HepG2 (cell line): ENCODE measurements around the gene ESYT2. TPM values are rescaled to one million over a fixed set of nuclear protein-coding genes. Genes with fewer than 3 reads are reported as not detected.

Source experiments
- ATAC-seq: fragments of 200-7000 bp; cut with Tn5 transposase; 3 replicates; pipeline ENCODE4 v1.9.1; 2020; ENCODE audit warnings: mild to moderate bottlenecking, moderate library complexity
- BruUV-seq: library from RNA; stranded (reverse); fragments of 400-500 nt; replicated peaks from 2 replicates; lab custom pipeline; 2021; lab: Mats Ljungman, UMichigan
- CTCF ChIA-PET: fragments of 300-600 bp; formaldehyde crosslinking; extraction: SDS; loops from one replicate; lab custom pipeline; 2021; ENCODE audit warnings: low total read pairs, inconsistent platforms, low intra/inter-chr PET ratio; lab: Yijun Ruan, JAX
- POLR2A ChIA-PET: fragments of 350-600 bp; sonication (Branson Sonifier 250); formaldehyde crosslinking; loops from one replicate; lab custom pipeline; 2020; ENCODE audit warnings: antibody characterized with exemption, inconsistent platforms; lab: Yijun Ruan, JAX
- DNase-seq: peaks from one replicate; pipeline ENCODE4 v3.0.0-alpha.2; 2015; ENCODE audit warnings: low spot score
- FAIRE-seq: peaks from 3 replicates; lab custom pipeline; 2011; peaks lifted over from hg19 to GRCh38; lab: Jason Lieb, UNC
- H2AFZ ChIP-seq: one replicate; pipeline ENCODE4 v1.6.1; 2011; ENCODE audit warnings: low read length, inconsistent platforms
- H3K27ac ChIP-seq: fragments of 300-600 bp; 3 replicates; pipeline ENCODE4 v1.8.0; 2011; ENCODE audit warnings: mixed run types, mild to moderate bottlenecking, mixed read lengths, low read length, inconsistent platforms; ENCODE audit not compliant: insufficient read depth; ENCODE audit errors: extremely low read length
- H3K27me3 ChIP-seq, 2 experiments: fragments of 200-600 bp in 1 of 2; 2 replicates in 1 of 2; 3 replicates in 1 of 2; pipeline versions ENCODE4 v1.6.0 to v1.8.0; 2011; ENCODE audit warnings: low read length in 2 of 2, mild to moderate bottlenecking in 2 of 2, moderate library complexity in 2 of 2, inconsistent platforms in 1 of 2; ENCODE audit not compliant: insufficient read depth in 2 of 2, control insufficient read depth in 1 of 2
- H3K36me3 ChIP-seq, 2 experiments: fragments of 200-600 bp in 1 of 2; replicated peaks in 1 of 2; 2 replicates in 1 of 2; 3 replicates in 1 of 2; pipeline versions ENCODE4 v1.5.1 to v1.8.0; 2011; ENCODE audit warnings: low read length in 2 of 2, inconsistent platforms in 1 of 2; ENCODE audit not compliant: insufficient read depth in 2 of 2, control insufficient read depth in 1 of 2
- H3K4me1 ChIP-seq: 2 replicates; pipeline ENCODE4 v1.5.1; 2012; ENCODE audit warnings: low read length, inconsistent platforms; ENCODE audit not compliant: insufficient read depth
- H3K4me2 ChIP-seq: 2 replicates; pipeline ENCODE4 v1.6.0; 2011; ENCODE audit warnings: low read depth, low read length, inconsistent platforms
- H3K4me3 ChIP-seq, 3 experiments: fragments of 200-600 bp in 1 of 3; sonication (generic), shearing (Covaris generic) in 1 of 3; replicated peaks in 1 of 3; 2 replicates each; pipeline ENCODE4 v1.5.1; 2011 to 2016; ENCODE audit warnings: low read length in 3 of 3, inconsistent platforms in 2 of 3, low read depth in 2 of 3, mild to moderate bottlenecking in 2 of 3, control low read depth in 1 of 3, mixed read lengths in 1 of 3; ENCODE audit not compliant: insufficient read depth in 1 of 3
- H3K79me2 ChIP-seq: one replicate; pipeline ENCODE4 v1.6.1; 2011; ENCODE audit warnings: low read length, inconsistent platforms; ENCODE audit not compliant: insufficient read depth
- H3K9ac ChIP-seq: 2 replicates; pipeline ENCODE4 v1.6.0; 2011; ENCODE audit warnings: mild to moderate bottlenecking, low read depth, low read length, inconsistent platforms; ENCODE audit not compliant: insufficient read depth
- H3K9me3 ChIP-seq: 2 replicates; pipeline ENCODE4 v1.5.1; 2012; ENCODE audit warnings: mild to moderate bottlenecking, low read length
- H4K20me1 ChIP-seq: 2 replicates; pipeline ENCODE4 v1.6.0; 2011; ENCODE audit warnings: inconsistent platforms, mild to moderate bottlenecking, low read length, moderate library complexity; ENCODE audit not compliant: insufficient read depth
- CEBPZ ChIP-seq: IDR thresholded peaks from 2 replicates; pipeline ENCODE4 v1.6.1; 2012; ENCODE audit warnings: low read length, improper control_type of control experiment
- FOXA1 ChIP-seq, 2 experiments: fragments of 450-650 bp in 1 of 2; sonication (generic) in 1 of 2; formaldehyde crosslinking in 1 of 2; IDR thresholded peaks; 2 replicates each; pipeline versions ENCODE4 v1.4.0 to v1.6.1; 2016 to 2020; ENCODE audit warnings: missing genetic modification reagents in 1 of 2
- KIAA2018 ChIP-seq: sonication (generic); formaldehyde crosslinking; IDR thresholded peaks from 2 replicates; pipeline ENCODE4 v1.5.0; 2020; ENCODE audit warnings: mild to moderate bottlenecking, missing genetic modification reagents, borderline replicate concordance
- PAXIP1 ChIP-seq: sonication (generic); formaldehyde crosslinking; conservative IDR thresholded peaks from 2 replicates; pipeline ENCODE4 v1.4.0; 2020; ENCODE audit warnings: mild to moderate bottlenecking, missing genetic modification reagents, moderate library complexity
- ZNF234 ChIP-seq: sonication (generic); formaldehyde crosslinking; conservative IDR thresholded peaks from 2 replicates; pipeline ENCODE4 v1.5.1; 2020; ENCODE audit warnings: mild to moderate bottlenecking, missing genetic modification reagents
- ZNF550 ChIP-seq: sonication (generic); formaldehyde crosslinking; IDR thresholded peaks from 2 replicates; pipeline ENCODE4 v1.4.0; 2020; ENCODE audit warnings: mild to moderate bottlenecking, missing genetic modification reagents, borderline replicate concordance
- ZNF569 ChIP-seq: sonication (generic); formaldehyde crosslinking; IDR thresholded peaks from 2 replicates; pipeline ENCODE4 v1.5.0; 2020; ENCODE audit warnings: mild to moderate bottlenecking, missing genetic modification reagents, moderate library complexity, borderline replicate concordance
- WGBS: methylation state at CpG from one replicate; pipeline ENCODE4 v1.1.6; 2017; ENCODE audit warnings: low lambda C conversion rate; 5-methylcytosine and 5-hydroxymethylcytosine counted together
- in situ Hi-C: cut with HindIII; loops from 2 replicates; pipeline ENCODE4 v1.10.0; 2017; ENCODE audit warnings: low pct_unique_long_range_greater_than_20kb; ENCODE audit not compliant: extremely low pct_ligation_motif_present
- intact Hi-C: fragments of 100-400 bp; cut with micrococcal nuclease; formaldehyde crosslinking; loops from one replicate; pipeline ENCODE4 v1.10.0; 2022; ENCODE audit not compliant: unreplicated experiment
- polyA plus RNA-seq, 8 experiments: library from polyadenylated mRNA; depleted of rRNA in 3 of 8; stranded (reverse) in 7 of 8; unstranded in 1 of 8; fragments of >200 nt; fragmentation: Illumina TruSeq in 4 of 8; extraction: Trizol in 4 of 8; gene quantifications; 2 replicates each; pipeline versions ENCODE4 v1.2.1 to v1.2.3, GENCODE V29; 2011 to 2016; ENCODE audit warnings: low read depth in 4 of 8, missing spikeins in 1 of 8, mixed read lengths in 1 of 8; ENCODE audit not compliant: insufficient read depth in 1 of 8
- total RNA-seq, 5 experiments: library from RNA; depleted of rRNA; stranded (reverse); fragments of >200 nt; fragmentation: Illumina TruSeq; extraction: Trizol; gene quantifications; 2 replicates each; pipeline ENCODE4 v1.2.3, GENCODE V29; 2016; ENCODE audit warnings: low read depth in 1 of 5

ESYT2 gene
- total and polyA plus RNA-seq, 2 of the 13 experiments (the other 11 are each of a cell fraction or from before 2014, with no cell fraction given): 28.5 to 37.3 TPM

- Histone ChIP-seq H3K4me2 (no peak overlapping the region), H3K79me2 (peaks cover 14% of the 10 kb centered on the region), H4K20me1 (no peaks in the 10 kb centered on the region), H3K27ac (no peak overlapping the region), H2AFZ (no peak overlapping the region), H3K4me3 (no peak overlapping the region), H3K4me1 (no peaks in the 10 kb centered on the region), H3K9me3 (no peaks in the 10 kb centered on the region), H3K27me3 (no peaks in the 10 kb centered on the region), H3K36me3 (peaks cover 14 to 50% of the 10 kb centered on the region in 2 experiments), H3K9ac (no peak overlapping the region)
- FAIRE-seq: no peak
- CTCF ChIA-PET: no interaction called here
- WGBS: 62% methylated on average over 3 of the region's 3 CpGs
- intact Hi-C loops (no loop called here), in situ Hi-C loops (loop anchor here (5.0 kb wide), 1 partner anchor 282 kb away; no protein-coding TSS in a partner anchor)
- TF ChIP-seq ZNF234: no peak
- no peak for TF ChIP-seq PAXIP1 (CRISPR knock-in tag)
- TF ChIP-seq ZNF550 (CRISPR knock-in tag): no peak
- no peak for TF ChIP-seq FOXA1 (IDR thresholded peaks at IDR 0.05)
- TF ChIP-seq FOXA1 (CRISPR knock-in tag; IDR thresholded peaks at IDR 0.05): no peak
- TF ChIP-seq CEBPZ: no peak
- TF ChIP-seq ZNF569: no peak
- no peak for TF ChIP-seq KIAA2018 (CRISPR knock-in tag)
- POLR2A ChIA-PET: interaction anchor here (1.7 kb wide), 1 partner anchor 13 kb away, joined by 5 read pairs; no protein-coding TSS in a partner anchor
- DNase-seq: no peak
- ATAC-seq: no peak
- BruUV-seq: no TSS peak
These were observed 134.3 kb downstream of the ESYT2 start for GRCh38 chr7:158695056-158695455.
